GM19455 (cell line): ENCODE measurements around the gene SLC47A2.

Experiments used
- ATAC-seq: cut with Tn5 transposase; IDR thresholded peaks from one replicate; pipeline ENCODE4 v1.9.1; 2021; ENCODE audit not compliant: unreplicated experiment

The SLC47A2 gene

DNA sequence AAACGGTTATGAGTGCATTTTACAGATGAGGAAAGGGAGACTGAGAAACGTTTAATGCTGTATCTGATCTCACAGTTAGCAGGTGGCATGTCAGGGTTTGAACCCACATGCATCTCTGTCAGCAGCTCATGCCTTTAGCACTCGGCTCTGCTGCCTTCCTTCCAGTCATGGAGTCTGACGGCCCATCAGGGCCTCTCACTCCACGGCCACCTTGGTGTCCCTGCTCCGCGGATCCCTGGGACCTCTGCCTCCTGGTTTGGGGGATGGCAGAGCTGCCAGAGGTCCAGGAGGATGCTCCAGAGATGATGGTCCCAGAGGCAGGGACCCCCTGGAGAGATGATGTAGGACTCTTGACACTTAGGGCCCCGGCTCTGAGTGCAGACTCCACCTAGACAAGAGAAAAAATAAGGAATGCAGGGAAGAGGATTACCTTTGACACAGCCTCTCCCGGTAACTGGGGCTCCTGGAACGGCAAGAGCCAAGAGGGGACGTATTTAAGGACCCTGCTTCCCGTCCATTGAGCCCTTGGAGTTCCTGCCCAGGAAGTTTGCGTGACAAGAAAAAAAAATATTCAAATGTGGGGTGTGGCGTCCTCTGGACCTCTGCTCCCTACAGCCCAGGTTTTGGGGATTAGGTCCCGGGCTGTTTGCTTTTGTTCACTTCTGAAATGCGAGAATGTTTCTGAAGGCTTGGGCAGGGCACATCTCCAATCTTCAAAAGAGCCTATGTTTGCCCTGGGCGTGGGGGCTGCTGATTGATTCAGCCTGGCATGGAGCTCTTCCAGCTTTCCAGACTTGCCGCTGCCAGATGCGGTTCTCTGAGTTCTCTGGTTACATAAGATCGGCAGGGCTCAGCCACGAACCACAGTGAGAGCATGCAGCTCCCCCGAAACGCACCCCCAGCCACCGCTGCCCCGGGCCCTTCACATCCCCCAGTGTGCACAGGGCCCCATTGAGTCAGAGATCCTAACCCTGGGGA lies 31.7 kb upstream of the SLC47A2 start, which contains the start of gene ALDH3A1:
Gene ALDH3A1 (minus strand): TSS at position 470 of the 978 bp plus-strand sequence. CDS start 3,169 bp downstream, outside the sequence.
- no peak for ATAC-seq

GRCh38 chr17:19747159-19747719 lies 30.9 kb upstream of the SLC47A2 start:
- no peak for ATAC-seq

DNA sequence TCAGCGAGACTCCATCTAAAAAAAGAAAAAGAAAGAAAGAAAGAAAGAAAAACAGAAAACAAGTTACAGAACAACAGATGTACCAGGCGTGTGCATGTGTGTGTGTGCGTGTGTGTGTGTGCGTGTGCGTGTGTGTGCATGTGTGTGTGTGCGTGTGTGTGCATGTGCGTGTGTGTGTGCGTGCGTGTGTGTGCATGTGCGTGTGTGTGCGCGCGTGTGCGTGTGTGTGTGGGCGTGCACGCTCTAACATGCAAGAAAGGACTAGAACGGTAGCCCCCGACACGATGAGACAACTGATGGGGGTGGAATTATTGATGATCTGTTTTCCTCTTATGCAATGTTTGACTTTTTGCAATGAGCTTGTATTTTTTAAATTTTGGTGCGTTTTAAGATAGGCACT lies 30.1 kb upstream of the SLC47A2 start:
- no peak for ATAC-seq

- no peak for ATAC-seq
These were observed 28.8 kb upstream of the SLC47A2 start for GRCh38 chr17:19744922-19745757.

GRCh38 chr17:19744492-19744891 lies 28.1 kb upstream of the SLC47A2 start:
- ATAC-seq: no peak

DNA sequence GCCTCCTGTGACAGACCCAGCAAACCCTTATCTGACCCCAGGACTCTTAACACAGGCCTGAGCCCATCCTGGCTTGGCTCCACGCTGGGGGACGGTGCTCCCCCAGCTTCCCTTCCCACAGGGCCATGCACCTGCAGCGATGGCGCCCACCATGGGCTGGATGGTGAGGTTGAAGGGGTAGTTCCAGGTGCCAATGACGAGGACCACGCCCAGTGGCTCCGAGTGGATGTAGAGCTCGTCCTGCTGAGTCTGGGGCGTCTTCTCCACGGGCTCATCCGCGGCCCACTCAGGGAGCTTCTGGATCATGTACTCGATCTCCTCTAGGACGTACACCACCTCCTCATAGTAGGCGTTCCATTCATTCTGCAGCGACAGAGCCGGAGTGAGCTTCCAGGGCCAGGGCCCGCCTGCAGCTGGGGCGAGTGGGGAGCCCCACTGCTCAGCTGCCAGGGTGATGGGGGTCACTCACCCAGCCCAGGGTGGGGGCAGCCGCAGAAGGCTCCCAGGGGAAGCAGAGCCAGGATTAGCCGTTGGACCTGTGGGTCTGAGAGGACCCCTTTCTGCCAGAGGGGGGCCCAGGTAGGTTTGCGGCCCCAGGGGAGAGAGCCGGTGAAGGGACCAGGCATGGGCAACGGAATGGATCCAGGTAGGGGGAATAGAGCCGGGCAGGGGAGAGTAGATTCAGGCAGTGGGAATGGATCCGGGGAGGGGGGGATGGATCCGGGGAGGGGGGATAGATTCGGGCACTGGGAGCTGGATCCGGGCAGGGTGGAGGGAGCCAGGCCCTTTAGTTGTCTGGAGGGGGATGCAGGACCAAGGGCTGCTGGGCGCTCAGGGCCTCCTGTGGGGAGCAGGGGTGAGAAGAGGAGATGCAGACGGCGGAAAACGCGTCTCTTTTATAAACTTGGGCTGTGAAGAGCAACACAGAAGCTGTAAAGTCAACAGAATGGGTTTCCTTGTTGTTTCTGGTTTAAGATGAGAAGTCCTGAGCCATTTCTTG lies 27.0 kb upstream of the SLC47A2 start:
- no peak for ATAC-seq

GRCh38 chr17:19742495-19742894 lies 26.1 kb upstream of the SLC47A2 start:
- no peak for ATAC-seq

- no peak for ATAC-seq
These were observed 25.6 kb upstream of the SLC47A2 start for GRCh38 chr17:19741832-19742457.

GRCh38 chr17:19740933-19741332 lies 24.5 kb upstream of the SLC47A2 start:
- no peak for ATAC-seq

DNA sequence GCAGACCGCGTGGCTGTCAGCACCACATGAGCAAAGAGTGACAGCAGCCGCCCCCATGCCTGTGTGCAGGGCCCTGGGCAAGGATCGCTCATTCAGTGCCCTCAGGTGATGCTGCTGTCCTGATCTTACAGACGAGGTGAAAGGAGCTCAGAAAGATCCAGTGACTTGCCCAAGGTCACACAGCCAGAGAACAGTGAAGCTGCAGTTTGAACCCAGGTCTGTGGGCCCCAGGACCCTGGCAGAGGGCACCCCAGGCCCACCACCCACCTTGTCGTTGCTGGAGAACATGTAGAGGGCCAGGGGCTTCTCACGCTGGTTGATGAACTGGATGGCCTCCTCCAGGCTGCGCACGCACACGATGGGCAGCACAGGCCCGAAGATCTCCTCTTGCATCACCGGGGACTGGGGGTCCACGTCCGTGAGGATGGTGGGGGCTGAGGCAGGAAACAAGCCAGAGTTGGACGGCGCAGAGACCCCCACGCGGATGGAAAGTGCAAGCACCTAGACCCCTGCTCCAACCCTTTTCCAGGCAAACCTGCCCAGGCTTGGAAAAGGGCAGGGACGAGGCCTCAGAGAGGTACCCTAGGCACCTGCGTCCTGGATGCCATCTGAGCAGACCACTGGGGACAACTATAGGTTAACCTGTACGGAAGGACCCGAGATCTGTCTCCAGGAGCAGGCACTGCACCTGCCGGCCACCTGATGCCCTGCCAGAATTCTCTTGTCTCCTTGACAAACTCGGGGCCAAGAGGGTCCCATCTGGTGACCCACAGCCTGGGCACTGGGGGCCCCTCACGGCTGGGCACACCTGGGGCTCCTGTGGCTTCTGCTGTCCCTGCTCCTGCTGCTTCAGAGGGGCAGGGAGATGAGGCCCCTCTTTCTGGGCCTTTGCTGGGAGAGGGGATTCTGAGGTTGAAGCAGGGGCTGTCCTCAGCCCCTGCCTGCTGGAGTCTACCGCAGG lies 23.1 kb upstream of the SLC47A2 start:
- no peak for ATAC-seq

GRCh38 chr17:19738757-19739156 lies 22.4 kb upstream of the SLC47A2 start:
- no peak for ATAC-seq

- ATAC-seq: no peak
These were observed 21.7 kb upstream of the SLC47A2 start for GRCh38 chr17:19738073-19738449.

DNA sequence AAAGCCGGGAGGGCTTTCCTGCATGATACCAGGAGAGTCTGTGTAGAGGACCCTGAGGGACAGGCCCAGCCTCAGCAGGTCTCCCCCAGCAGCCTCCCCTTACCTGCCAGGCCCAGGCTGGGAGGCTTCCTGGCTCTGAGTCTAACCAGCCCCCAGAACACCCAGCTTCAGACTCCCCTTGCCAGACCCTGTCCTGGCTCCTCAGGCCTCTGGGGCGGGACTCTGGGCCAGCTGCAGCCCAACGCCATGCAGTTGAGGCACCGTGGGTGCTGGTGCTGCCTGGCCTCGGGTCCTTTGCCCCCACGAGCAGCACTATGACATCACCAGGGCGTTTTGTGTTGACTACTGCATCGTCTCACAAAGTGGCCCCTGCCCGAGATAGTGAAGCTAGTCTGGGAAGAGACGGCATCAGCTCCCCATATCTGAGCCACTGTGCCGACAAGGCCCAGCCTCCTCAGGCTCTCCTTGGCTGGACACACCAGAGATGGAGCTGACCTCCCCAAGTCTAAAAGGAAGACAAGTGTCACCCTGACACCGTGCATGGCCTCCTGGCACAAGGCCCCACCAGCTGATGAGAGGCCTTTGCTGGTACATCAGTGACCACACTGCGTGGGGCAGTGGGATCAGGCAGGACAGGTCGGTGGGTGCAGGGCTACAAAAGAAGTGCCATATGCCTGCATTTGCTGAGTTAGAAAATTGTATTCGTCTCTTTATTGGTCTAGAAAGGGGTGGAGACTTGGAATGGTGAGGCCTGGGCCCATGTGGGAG lies 21.1 kb upstream of the SLC47A2 start:
- ATAC-seq: no peak

DNA sequence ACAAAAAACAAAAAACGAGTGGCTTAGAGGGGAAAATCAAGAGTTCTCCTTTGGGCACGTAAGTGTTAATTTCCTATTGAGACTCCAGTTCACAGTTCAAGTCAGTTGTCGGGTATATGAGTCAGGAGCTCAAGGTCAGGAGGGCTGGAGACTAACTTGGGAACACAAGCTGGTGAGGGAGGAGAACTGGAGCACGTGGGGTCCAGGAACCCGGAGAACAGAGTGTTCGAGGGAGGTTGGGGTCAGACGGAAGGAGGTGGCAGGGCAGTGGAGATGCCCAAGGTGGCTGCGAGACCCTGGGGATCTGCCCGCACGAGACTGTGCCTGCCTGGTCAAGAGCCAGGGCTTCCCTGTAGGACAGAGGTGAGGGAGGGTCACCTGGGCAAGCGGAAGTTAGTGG lies 19.7 kb upstream of the SLC47A2 start:
- no peak for ATAC-seq

GRCh38 chr17:19733953-19734526 lies 17.7 kb upstream of the SLC47A2 start:
- no peak for ATAC-seq

DNA sequence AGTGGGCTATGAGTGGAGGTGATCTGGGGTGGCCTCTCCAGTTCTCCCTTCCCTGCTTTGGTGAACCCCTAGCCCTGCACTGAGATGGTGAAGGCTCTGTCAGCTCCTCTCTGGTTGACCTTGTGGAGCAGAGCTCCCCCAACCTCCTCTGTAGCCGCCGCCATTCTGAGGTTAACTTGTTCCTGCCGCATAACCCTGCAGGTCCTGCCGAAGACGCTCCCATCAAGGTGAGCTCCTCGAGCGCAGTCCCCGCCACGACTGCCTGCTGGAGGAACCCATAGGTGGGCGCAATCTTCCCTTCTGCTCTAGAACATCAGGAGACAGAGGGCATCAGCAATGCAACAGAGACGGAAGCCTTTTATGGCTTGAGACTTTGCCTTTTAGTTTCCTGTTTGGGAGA lies 15.2 kb upstream of the SLC47A2 start:
- ATAC-seq: no peak

DNA sequence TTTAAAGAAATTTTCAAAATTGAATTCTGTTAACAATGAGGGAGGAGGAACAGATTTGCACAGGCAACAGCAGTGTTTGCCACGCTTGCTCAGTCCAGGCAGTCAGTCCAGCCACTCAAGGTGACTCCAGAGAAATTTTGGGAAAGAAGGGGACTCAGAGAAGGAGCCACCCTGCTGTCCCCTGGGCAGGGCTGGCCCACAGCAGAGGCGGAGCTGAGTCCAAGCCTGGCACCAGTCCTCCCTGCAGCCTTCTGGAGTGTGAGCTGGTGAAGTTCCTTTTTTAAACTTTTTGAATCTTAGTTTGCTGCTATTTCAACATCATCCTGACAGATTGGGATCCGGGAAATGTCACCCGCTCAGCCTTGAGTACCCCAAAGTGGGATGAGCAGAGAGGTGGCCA lies 14.5 kb upstream of the SLC47A2 start:
- ATAC-seq: no peak

DNA sequence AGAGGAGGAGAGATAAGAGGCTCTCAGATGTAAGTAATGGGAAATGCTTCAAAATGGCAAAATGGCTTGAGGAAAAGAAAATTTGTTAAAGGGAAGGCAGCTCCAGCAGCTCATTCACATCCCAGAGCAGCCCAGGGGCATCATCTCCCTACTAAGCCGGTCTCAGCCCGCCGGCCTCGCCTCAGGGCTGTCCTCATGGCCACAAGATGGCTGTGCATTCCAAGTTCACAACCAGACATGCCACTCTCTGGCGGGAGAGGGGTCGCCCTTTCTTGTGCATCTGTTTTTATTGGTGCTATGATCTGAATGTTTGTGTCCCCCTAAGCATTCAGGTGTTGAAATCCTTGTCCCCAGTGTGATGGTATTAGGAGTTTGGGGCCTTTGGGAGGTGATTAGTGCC lies 13.5 kb upstream of the SLC47A2 start:
- ATAC-seq: no peak
